Muscle of arm (tissue), 14 donors: ENCODE data around the gene AIMP1. TPM values are rescaled to one million over a fixed set of nuclear protein-coding genes. Genes with fewer than 3 reads are reported as not detected.

ENCODE experiments used
- DNase-seq: peaks from one replicate; pipeline ENCODE4 v3.0.0-alpha.2; 2013
- long read RNA-seq, 11 donors: transcript quantifications; one replicate each; lab custom pipeline, GENCODE V29; 2026
- polyA plus RNA-seq, 12 donors: library from polyadenylated mRNA; unstranded; fragments of 120-200 nt; gene quantifications; one replicate each; pipeline ENCODE4 v1.2.1, GENCODE V29; 2013; ENCODE audit not compliant: insufficient read length in 12 of 12

The AIMP1 gene
- polyA plus RNA-seq = 10 to 100 TPM in 11 of 12 donors, not detected in 1; 41.3 to 59.7 (median 50.0) TPM
- long read RNA-seq, donor 1, transcript AIMP1-202 (7 exons, 2,586 nt) = major isoform, 19 of 61 reads
- long read RNA-seq, donor 1, partial matches to known transcripts = 42 of 61 reads
- long read RNA-seq, donor 1, other reads (novel, unspliced or antisense) = 0 of 61 reads
- long read RNA-seq, donor 2, transcript AIMP1-202 (7 exons, 2,586 nt) = major isoform, 18 of 52 reads
- long read RNA-seq, donor 2, partial matches to known transcripts = 34 of 52 reads
- long read RNA-seq, donor 2, other reads (novel, unspliced or antisense) = 0 of 52 reads
- long read RNA-seq, donor 3, transcript AIMP1-202 (7 exons, 2,586 nt) = major isoform, 5 of 12 reads
- long read RNA-seq, donor 3, partial matches to known transcripts = 7 of 12 reads
- long read RNA-seq, donor 3, other reads (novel, unspliced or antisense) = 0 of 12 reads
- long read RNA-seq, donor 4, transcript AIMP1-202 (7 exons, 2,586 nt) = major isoform, 6 of 7 reads
- long read RNA-seq, donor 4, partial matches to known transcripts = 0 of 7 reads
- long read RNA-seq, donor 4, other reads (novel, unspliced or antisense) = 0 of 7 reads
- long read RNA-seq, donor 5, transcript AIMP1-202 (7 exons, 2,586 nt) = major isoform, 18 of 36 reads
- long read RNA-seq, donor 5, partial matches to known transcripts = 18 of 36 reads
- long read RNA-seq, donor 5, other reads (novel, unspliced or antisense) = 0 of 36 reads
- long read RNA-seq, donor 6, transcript AIMP1-202 (7 exons, 2,586 nt) = major isoform, 7 of 12 reads
- long read RNA-seq, donor 6, partial matches to known transcripts = 5 of 12 reads
- long read RNA-seq, donor 6, other reads (novel, unspliced or antisense) = 0 of 12 reads
- long read RNA-seq, donor 7, transcript AIMP1-202 (7 exons, 2,586 nt) = major isoform, 6 of 23 reads
- long read RNA-seq, donor 7, partial matches to known transcripts = 17 of 23 reads
- long read RNA-seq, donor 7, other reads (novel, unspliced or antisense) = 0 of 23 reads
- long read RNA-seq, donor 8, transcript AIMP1-202 (7 exons, 2,586 nt) = major isoform, 21 of 33 reads
- long read RNA-seq, donor 8, partial matches to known transcripts = 12 of 33 reads
- long read RNA-seq, donor 8, other reads (novel, unspliced or antisense) = 0 of 33 reads
- long read RNA-seq, donor 9, transcript AIMP1-202 (7 exons, 2,586 nt) = major isoform, 5 of 5 reads
- long read RNA-seq, donor 9, partial matches to known transcripts = 0 of 5 reads
- long read RNA-seq, donor 9, other reads (novel, unspliced or antisense) = 0 of 5 reads
- long read RNA-seq, donor 10, transcript AIMP1-202 (7 exons, 2,586 nt) = major isoform, 11 of 24 reads
- long read RNA-seq, donor 10, partial matches to known transcripts = 13 of 24 reads
- long read RNA-seq, donor 10, other reads (novel, unspliced or antisense) = 0 of 24 reads
- long read RNA-seq, donor 11, transcript AIMP1-202 (7 exons, 2,586 nt) = major isoform, 9 of 36 reads
- long read RNA-seq, donor 11, partial matches to known transcripts = 27 of 36 reads
- long read RNA-seq, donor 11, other reads (novel, unspliced or antisense) = 0 of 36 reads

GRCh38 chr4:106315968-106316772 lies at the start of gene AIMP1, which contains the start of gene TBCK:
AIMP1 (plus strand) TSS chr4:106316550; CDS start chr4:106325010, 8,460 bp downstream.
TBCK (minus strand) TSS chr4:106316209; CDS start chr4:106308960, 7,249 bp downstream.
- DNase-seq = peak; percentile 97

- no peak for DNase-seq
Observed at GRCh38 chr4:106268786-106269185, 47.6 kb upstream of the AIMP1 start.

DNA sequence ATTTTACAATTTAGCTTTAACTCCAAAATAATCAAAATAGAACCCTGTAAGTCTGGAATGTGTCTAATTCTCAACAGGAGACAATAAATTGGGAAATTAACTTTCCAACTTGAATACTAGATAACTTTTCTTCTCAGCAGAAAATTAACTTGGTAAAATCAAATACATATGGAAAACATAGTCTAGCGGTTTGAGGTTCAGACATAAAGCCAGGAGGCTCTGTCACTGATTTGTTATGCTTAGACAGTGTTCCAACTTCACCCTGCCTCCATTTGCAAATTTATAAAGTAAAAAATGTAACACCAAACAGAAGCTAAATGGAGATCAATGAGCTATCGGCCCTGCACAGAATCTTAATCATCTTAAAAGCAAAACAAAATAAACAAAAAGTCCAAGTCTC lies 46.6 kb upstream of the AIMP1 start:
- DNase-seq = no peak

GRCh38 chr4:106270736-106271135 lies 45.6 kb upstream of the AIMP1 start:
- no peak for DNase-seq

- no peak for DNase-seq
Observed at GRCh38 chr4:106273831-106274230, 42.5 kb upstream of the AIMP1 start.

DNA sequence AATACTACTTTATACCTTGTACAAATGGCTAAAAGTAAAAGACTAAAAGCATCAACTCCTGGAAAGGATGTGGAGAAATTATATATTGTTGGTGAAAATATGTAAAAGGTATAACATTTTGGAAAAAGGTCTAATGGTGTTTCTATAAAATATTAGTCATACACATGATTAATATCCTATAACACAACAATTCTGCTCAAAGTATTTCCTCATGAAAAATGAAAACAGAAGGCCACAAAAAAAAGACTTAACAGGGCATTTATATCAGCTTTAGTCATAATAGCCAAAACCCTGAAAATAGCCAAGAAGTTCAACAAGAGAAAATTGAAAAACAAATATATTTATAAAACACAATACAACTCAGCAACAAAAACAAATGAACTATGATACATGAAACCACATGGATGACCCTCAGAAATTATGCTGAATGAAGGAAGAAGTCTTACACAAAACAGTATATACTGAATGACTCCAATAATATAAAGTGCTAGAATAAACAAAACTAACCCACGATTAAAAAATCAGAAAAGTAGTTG lies 39.1 kb upstream of the AIMP1 start:
- DNase-seq = no peak

DNA sequence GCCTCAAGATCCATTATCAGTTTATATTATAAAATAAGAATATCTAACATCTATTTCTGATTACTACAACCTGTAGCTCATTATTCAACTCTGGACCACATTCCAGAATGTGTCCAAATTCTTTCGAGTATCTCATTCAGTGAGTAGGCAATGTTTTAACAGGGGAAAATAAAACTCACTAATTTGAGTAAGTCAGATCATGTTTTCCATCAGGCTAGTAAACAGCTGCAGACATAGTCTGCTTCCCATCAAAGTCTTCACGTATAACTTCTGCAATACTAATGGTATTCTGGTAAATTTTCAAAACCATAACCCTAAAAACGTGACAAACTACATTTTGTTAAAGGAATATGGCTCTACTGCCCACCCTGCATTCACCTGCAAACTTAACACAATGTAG lies 32.1 kb upstream of the AIMP1 start:
- DNase-seq = no peak

DNA sequence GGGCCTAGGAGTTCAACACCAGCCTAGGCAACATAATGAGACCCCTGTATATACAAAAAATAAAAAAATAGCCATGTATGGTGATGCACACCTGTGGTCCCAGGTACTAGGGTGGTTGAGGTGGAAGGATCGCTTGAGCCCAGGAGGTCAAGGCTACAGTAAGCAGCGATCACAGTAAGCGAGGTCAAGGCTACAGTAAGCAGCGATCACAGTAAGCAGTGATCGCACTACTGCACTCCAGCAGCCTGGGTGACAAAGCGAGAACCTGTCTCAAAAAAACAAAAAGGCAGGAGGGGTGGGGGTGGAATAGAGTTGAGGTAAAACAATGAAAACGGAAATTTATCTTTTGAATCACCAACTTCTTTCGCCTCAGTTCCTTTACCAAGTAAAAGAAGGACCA lies 29.7 kb upstream of the AIMP1 start:
- DNase-seq = no peak

DNA sequence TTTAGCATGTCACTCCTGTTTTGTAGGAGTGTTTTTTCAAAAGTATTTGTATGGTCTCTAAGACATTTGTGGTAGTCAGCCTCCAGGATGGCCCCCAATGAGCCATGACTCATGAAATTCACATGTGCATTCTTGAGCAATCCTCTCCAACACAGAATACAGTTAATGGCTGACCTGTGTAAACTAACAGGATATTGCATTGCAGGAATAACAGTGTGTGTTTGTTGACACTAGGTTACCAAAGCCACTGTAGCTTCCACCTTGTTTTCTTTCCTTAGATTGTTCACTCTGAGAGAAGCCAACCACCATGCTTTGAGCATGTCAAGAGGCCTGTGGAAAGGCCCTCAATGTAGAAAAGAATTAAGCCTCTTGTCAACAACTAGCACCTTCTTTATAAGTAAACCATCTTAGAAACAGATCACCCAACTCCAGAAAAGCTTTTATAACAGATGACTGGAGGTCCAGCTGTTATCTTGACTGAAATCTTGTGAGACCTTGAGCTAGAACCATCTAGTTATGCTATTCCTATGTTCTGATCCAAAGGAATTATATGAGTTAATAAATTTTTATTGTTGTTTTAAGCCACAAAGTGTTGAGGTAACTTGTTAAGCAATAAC lies 28.9 kb upstream of the AIMP1 start:
- no peak for DNase-seq

GRCh38 chr4:106289737-106290136 lies 26.6 kb upstream of the AIMP1 start:
- DNase-seq = no peak

DNA sequence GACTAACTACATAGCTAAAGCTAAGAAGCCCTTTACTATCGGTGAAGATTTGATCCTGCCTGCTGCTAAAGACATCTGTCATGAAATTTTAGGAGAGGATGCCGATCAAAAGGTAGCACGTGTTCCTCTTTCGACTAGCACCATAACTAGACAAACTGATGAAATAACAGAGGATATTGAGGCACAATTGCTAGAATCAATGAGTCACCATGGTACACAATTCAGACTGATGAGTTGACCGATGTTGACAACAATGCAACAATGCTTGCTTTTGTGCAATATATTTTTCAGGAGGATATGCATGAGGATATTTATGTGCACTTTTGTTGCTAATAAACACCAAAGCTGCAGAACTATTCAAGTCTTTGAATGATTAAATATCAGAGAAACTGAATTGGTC lies 24.7 kb upstream of the AIMP1 start:
- DNase-seq = no peak

GRCh38 chr4:106294062-106294461 lies 22.3 kb upstream of the AIMP1 start:
- no peak for DNase-seq

GRCh38 chr4:106297245-106298035 lies 18.9 kb upstream of the AIMP1 start:
- DNase-seq = no peak

DNA sequence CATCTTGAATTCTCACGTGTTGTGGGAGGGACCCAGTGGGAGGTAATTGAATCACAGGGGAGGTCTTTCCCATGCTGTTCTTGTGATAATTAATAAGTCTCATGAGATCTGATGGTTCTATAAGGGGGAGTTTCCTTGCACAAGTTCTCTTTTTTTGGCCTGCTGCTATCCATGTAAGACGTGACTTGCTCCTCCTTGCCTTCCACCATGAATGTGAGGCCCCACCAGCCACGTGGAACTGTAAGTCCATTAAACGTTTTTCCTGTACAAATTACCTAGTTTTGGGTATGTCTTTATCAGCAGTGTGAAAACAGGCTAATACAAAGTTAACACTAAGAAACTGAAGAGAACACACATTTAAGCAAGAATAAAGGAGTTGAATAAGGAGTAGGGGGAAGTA lies 16.4 kb upstream of the AIMP1 start:
- no peak for DNase-seq

DNA sequence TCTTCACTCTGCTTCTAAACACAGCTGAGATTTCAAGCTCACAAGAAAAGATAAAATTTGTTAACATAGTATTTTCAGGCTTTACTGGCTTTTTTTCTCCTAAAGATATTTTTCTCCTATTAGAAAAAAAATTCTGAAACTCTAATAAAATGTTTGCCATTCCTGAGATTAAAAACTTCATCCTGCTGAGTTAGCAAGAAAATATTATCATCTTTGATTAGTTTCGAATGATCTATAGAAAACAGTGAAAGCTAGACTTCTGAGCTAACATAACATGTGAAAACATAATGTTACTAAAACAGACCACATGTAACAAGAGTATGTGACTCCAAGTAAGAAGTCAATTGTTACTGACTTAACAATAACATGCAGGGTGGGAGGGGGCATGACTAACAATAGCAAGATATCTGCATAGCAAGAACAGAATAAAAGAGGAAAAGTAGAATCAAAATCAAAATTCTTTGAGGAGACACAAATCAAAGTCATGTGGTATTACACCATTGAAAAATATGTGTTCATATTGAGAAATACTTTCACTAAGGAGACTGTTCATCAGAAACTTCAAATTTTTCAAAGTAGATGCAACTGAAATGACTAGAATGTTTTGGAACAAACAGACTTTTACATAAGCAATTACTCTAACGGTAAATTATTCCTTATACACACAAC lies 14.8 kb upstream of the AIMP1 start:
- no peak for DNase-seq

GRCh38 chr4:106302062-106302438 lies 14.3 kb upstream of the AIMP1 start:
- DNase-seq = no peak

GRCh38 chr4:106303548-106304281 lies 12.6 kb upstream of the AIMP1 start:
- DNase-seq = no peak
